Transverse colon (tissue), 3 donors: ENCODE data around the gene DPF3.

Source experiments
- CTCF ChIP-seq, 5 experiments: fragments of 200-600 bp in 3 of 5; fragments of 450-650 bp in 2 of 5; sonication (generic) in 3 of 5; IDR thresholded peaks; 1 replicate in 2 of 5; 2 replicates in 3 of 5; pipeline ENCODE4 v1.5.1; 2016 to 2017; ENCODE audit warnings: antibody characterized with exemption in 5 of 5, inconsistent platforms in 3 of 5, mild to moderate bottlenecking in 2 of 5, moderate library complexity in 1 of 5
- POLR2A ChIP-seq: fragments of 450-650 bp; IDR thresholded peaks from one replicate; pipeline ENCODE4 v1.6.1; 2016; ENCODE audit warnings: antibody characterized with exemption, mild to moderate bottlenecking, moderate library complexity

- no peak for TF ChIP-seq CTCF (IDR thresholded peaks at IDR 0.05)
- no peak for TF ChIP-seq POLR2A
Measured at GRCh38 chr14:72776701-72777261, 117.1 kb downstream of the DPF3 start.
